GM10266 (cell line): ENCODE results near the gene ABCF1.

Experiments
- DNase-seq: peaks from one replicate; pipeline ENCODE4 v3.0.0; 2012; ENCODE audit errors: extremely low spot score
- CTCF ChIP-seq: IDR thresholded peaks from 2 replicates; pipeline ENCODE4 v1.5.1; 2012; ENCODE audit warnings: mild to moderate bottlenecking, low read depth; ENCODE audit not compliant: control insufficient read depth, insufficient read depth; ENCODE audit errors: missing control alignments

Gene ABCF1

GRCh38 chr6:30592287-30592686 is 21.0 kb downstream of the ABCF1 start:
- TF ChIP-seq CTCF: no peak
- DNase-seq: no peak

- DNase-seq: peak; percentile 79
- peak; percentile 85 for TF ChIP-seq CTCF
These were observed 26.3 kb downstream of the ABCF1 start for GRCh38 chr6:30597315-30598144.

GRCh38 chr6:30598912-30599624 is 27.8 kb downstream of the ABCF1 start:
- no peak for DNase-seq
- no peak for TF ChIP-seq CTCF

GRCh38 chr6:30599625-30600324 is 28.5 kb downstream of the ABCF1 start:
- no peak for DNase-seq
- TF ChIP-seq CTCF: no peak

GRCh38 chr6:30600451-30600961 is 29.3 kb downstream of the ABCF1 start:
- no peak for DNase-seq
- TF ChIP-seq CTCF: no peak

- no peak for DNase-seq
- no peak for TF ChIP-seq CTCF
These were observed 30.2 kb downstream of the ABCF1 start for GRCh38 chr6:30601436-30601814.
